ENCODE data around the gene TMEM123.

DNA sequence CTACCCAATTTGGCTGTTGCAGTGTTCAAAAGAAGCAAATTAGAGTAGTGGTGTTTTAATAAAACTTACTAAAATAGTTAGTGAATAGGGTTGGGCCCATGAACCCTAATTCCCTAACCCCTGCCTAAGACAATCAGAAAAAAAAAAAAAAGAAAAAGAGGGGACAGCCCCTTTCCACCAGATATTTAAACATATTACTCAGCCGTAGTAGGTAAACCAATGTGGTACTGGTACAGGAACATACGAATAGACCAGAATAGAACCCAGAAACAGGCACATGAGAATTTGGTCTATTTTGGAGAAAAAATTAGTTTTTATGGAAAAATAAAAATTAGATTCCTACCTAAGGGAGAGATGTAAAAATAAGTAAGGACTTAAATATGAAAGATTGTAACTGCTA lies 39.4 kb upstream of the TMEM123 start:
- TF ChIP-seq, protein P1, sequence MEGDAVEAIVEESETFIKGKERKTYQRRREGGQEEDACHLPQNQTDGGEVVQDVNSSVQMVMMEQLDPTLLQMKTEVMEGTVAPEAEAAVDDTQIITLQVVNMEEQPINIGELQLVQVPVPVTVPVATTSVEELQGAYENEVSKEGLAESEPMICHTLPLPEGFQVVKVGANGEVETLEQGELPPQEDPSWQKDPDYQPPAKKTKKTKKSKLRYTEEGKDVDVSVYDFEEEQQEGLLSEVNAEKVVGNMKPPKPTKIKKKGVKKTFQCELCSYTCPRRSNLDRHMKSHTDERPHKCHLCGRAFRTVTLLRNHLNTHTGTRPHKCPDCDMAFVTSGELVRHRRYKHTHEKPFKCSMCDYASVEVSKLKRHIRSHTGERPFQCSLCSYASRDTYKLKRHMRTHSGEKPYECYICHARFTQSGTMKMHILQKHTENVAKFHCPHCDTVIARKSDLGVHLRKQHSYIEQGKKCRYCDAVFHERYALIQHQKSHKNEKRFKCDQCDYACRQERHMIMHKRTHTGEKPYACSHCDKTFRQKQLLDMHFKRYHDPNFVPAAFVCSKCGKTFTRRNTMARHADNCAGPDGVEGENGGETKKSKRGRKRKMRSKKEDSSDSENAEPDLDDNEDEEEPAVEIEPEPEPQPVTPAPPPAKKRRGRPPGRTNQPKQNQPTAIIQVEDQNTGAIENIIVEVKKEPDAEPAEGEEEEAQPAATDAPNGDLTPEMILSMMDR (IDR thresholded peaks at IDR 0.05; ENCODE audit: control extremely low read depth in 1 of 3, insufficient read depth in 1 of 3, low read depth in 1 of 3, low read length in 3 of 3): no peak
- no peak for TF ChIP-seq CEBPB (IDR thresholded peaks at IDR 0.05; ENCODE audit: low read depth, low read length)
- TF ChIP-seq CHD2 (IDR thresholded peaks at IDR 0.05; ENCODE audit: low read length): no peak
- no peak for TF ChIP-seq RAD21 (IDR thresholded peaks at IDR 0.05 in 1 of 2, conservative IDR thresholded peaks at IDR 0.05 in 1 of 2; ENCODE audit: low read depth in 2 of 2, low read length in 2 of 2)
- TF ChIP-seq JUN (IDR thresholded peaks at IDR 0.05; ENCODE audit: low read depth, low read length): no peak
- no peak for TF ChIP-seq TAF1 (IDR thresholded peaks at IDR 0.05; ENCODE audit: low read depth, low read length)
- no peak for TF ChIP-seq CREB1 (IDR thresholded peaks at IDR 0.05)
- TF ChIP-seq RFX5 (IDR thresholded peaks at IDR 0.05; ENCODE audit: borderline replicate concordance, low read depth, low read length): no peak
- TF ChIP-seq SIX5 (IDR thresholded peaks at IDR 0.05; ENCODE audit: low read depth, low read length): no peak
- TF ChIP-seq, protein P2, sequence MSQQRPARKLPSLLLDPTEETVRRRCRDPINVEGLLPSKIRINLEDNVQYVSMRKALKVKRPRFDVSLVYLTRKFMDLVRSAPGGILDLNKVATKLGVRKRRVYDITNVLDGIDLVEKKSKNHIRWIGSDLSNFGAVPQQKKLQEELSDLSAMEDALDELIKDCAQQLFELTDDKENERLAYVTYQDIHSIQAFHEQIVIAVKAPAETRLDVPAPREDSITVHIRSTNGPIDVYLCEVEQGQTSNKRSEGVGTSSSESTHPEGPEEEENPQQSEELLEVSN (IDR thresholded peaks at IDR 0.05): no peak
- TF ChIP-seq POLR2A (IDR thresholded peaks at IDR 0.05; ENCODE audit: control extremely low read depth in 1 of 2, low read depth in 2 of 2, low read length in 2 of 2): no peak
- no peak for TF ChIP-seq HDAC6 (IDR thresholded peaks at IDR 0.05; ENCODE audit: low read depth, low read length)
- TF ChIP-seq EZH2 (IDR thresholded peaks at IDR 0.05; ENCODE audit: low read depth, low read length, severe bottlenecking): no peak
- no peak for TF ChIP-seq TBP (IDR thresholded peaks at IDR 0.05; ENCODE audit: low read depth, low read length)
